ENCODE data around the gene APOL4.

The APOL4 gene

GRCh38 chr22:36151006-36151595 lies 50.5 kb downstream of the APOL4 start:
- DNase-seq (ENCODE audit: low read depth), result no peak
- TF ChIP-seq, protein P1, sequence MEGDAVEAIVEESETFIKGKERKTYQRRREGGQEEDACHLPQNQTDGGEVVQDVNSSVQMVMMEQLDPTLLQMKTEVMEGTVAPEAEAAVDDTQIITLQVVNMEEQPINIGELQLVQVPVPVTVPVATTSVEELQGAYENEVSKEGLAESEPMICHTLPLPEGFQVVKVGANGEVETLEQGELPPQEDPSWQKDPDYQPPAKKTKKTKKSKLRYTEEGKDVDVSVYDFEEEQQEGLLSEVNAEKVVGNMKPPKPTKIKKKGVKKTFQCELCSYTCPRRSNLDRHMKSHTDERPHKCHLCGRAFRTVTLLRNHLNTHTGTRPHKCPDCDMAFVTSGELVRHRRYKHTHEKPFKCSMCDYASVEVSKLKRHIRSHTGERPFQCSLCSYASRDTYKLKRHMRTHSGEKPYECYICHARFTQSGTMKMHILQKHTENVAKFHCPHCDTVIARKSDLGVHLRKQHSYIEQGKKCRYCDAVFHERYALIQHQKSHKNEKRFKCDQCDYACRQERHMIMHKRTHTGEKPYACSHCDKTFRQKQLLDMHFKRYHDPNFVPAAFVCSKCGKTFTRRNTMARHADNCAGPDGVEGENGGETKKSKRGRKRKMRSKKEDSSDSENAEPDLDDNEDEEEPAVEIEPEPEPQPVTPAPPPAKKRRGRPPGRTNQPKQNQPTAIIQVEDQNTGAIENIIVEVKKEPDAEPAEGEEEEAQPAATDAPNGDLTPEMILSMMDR (conservative IDR thresholded peaks at IDR 0.05; ENCODE audit: low read depth, low read length), result no peak
- H3K4me3 ChIP-seq (ENCODE audit: low read length), result no peak overlapping the region

DNA sequence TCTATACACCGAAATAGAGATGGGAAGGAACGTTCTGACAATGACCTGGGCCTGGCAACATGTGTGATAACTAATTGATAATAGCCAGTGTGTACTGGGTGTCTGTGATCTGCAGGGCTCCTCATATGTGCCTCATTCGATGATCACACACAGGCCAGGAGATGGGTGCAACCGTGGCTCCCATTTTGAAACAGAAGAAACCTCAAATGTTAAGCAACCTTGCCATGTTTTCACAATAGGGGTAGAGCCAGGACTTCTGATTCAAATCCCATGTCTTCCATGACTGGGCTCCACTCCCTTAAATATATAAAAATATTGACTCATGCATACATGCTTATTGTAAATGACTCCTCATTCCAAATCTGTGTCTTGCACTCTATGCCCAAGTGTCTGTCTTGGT lies 52.2 kb downstream of the APOL4 start:
- DNase-seq (ENCODE audit: low read depth), result no peak
- no peak overlapping the region for H3K4me3 ChIP-seq (ENCODE audit: low read length)
- TF ChIP-seq, protein P1 (conservative IDR thresholded peaks at IDR 0.05; ENCODE audit: low read depth, low read length), result no peak

GRCh38 chr22:36148411-36148810 lies 53.2 kb downstream of the APOL4 start:
- no peak overlapping the region for H3K4me3 ChIP-seq (ENCODE audit: low read length)
- DNase-seq (ENCODE audit: low read depth), result no peak
- TF ChIP-seq, protein P1 (conservative IDR thresholded peaks at IDR 0.05; ENCODE audit: low read depth, low read length), result no peak

DNA sequence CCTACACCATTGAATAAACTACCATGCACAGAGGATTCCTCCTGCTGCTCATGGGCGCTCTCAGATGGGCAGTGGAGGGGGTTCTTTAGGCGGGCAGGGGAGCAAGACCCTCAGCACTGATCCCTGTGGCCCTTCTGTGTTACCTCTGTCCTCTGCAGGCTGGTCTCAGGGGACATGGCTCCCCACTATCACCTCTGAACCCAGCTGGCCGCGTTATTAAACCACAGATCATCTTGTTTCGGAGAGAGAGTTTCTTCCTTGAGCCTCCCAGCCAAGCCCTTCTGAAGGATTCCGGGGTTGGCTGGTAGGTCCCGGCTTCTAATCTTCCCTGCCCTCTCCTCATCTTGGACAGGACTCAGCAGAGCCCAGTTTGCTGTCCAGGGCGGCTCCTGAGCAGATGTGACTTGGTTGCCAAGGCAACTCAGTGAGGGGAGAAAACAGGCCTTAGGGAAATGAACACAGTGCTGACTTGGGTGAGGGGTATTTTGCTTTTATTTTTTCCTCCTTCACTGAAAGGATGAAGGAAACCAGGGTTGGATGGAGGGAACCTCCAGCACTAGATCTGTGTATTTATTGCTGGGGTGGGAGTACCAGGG lies 54.3 kb downstream of the APOL4 start:
- TF ChIP-seq, protein P1 (conservative IDR thresholded peaks at IDR 0.05; ENCODE audit: low read depth, low read length), result no peak
- DNase-seq (ENCODE audit: low read depth), result no peak
- no peak overlapping the region for H3K4me3 ChIP-seq (ENCODE audit: low read length)

GRCh38 chr22:36145881-36146280 lies 55.7 kb downstream of the APOL4 start:
- TF ChIP-seq, protein P1 (conservative IDR thresholded peaks at IDR 0.05; ENCODE audit: low read depth, low read length), result no peak
- DNase-seq (ENCODE audit: low read depth), result no peak
- no peak overlapping the region for H3K4me3 ChIP-seq (ENCODE audit: low read length)

DNA sequence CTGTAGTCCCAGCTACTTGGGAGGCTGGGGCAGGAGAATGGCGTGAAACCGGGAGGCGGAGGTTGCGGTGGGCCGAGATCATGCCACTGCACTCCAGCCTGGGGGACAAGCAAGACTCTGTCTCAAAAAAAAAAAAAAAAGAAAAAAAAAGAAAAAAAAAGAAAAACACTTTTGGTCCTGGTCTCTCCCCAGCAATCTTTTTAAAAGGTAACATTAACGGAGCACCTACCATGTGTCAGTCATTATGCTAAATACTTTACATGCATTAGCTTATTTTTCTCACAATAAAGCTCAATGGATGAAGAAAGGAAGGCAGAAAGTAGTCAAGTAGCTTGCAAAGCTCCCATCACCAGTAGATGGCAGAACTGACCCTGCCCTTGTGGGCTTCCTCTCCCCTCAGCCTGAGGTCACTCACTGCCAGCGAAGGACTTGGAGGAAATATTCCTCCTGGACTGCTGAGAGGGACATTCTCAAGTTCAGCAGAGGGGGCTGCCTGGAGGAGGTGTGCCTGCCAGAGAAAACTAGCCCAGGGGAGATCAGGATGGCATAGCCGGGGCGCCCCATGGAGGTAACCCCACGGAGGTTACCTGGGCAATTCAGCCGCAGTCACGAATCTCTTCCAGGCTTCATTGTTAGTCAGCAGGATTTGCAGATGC lies 56.6 kb downstream of the APOL4 start:
- DNase-seq (ENCODE audit: low read depth), result no peak
- H3K4me3 ChIP-seq (ENCODE audit: low read length), result no peak overlapping the region
- TF ChIP-seq, protein P1 (conservative IDR thresholded peaks at IDR 0.05; ENCODE audit: low read depth, low read length), result peak; percentile 85

DNA sequence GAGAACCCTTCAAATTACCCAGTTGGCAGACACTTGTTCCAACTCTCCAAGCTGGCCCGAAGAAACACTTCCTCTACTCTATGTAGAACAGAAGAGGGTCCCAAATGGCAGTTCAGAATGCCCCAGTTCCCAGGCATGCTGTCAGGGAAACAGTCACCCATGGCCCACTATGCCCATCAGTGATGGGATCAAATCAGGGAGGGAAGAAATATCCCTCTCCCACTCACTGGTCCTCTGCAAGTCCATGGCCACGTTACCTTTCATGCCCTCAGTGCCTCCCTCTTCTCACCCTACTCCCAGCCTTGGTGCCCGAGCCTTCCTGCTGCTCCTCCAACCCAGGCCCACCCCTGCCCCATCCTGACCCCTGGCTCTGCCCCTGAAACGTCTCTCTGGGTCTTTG lies 57.7 kb downstream of the APOL4 start:
- TF ChIP-seq, protein P1 (conservative IDR thresholded peaks at IDR 0.05; ENCODE audit: low read depth, low read length), result no peak

More for the DNA sequence above, 57.7 kb downstream of the APOL4 start:
- no peak for DNase-seq (ENCODE audit: low read depth)
- H3K4me3 ChIP-seq (ENCODE audit: low read length), result no peak overlapping the region

All from retinal pigment epithelial cell (primary cell).